Epithelial cell of alveolus of lung (primary cell): ENCODE measurements around the gene NDE1. TPM values are rescaled to one million over a fixed set of nuclear protein-coding genes. Genes with fewer than 3 reads are reported as not detected.

Experiments used
- total RNA-seq: library from RNA; depleted of rRNA; stranded (reverse); fragments of >200 nt; gene quantifications from 2 replicates; pipeline ENCODE4 v1.2.1, GENCODE V29; 2015

NDE1 gene
- total RNA-seq = 34.5 TPM in 2 replicates

GRCh38 chr16:15650019-15650697 lies at the start of gene NDE1:
TSS of gene NDE1 (plus strand) at chr16:15650245. CDS start at chr16:15664779, 14,534 bp downstream.

DNA sequence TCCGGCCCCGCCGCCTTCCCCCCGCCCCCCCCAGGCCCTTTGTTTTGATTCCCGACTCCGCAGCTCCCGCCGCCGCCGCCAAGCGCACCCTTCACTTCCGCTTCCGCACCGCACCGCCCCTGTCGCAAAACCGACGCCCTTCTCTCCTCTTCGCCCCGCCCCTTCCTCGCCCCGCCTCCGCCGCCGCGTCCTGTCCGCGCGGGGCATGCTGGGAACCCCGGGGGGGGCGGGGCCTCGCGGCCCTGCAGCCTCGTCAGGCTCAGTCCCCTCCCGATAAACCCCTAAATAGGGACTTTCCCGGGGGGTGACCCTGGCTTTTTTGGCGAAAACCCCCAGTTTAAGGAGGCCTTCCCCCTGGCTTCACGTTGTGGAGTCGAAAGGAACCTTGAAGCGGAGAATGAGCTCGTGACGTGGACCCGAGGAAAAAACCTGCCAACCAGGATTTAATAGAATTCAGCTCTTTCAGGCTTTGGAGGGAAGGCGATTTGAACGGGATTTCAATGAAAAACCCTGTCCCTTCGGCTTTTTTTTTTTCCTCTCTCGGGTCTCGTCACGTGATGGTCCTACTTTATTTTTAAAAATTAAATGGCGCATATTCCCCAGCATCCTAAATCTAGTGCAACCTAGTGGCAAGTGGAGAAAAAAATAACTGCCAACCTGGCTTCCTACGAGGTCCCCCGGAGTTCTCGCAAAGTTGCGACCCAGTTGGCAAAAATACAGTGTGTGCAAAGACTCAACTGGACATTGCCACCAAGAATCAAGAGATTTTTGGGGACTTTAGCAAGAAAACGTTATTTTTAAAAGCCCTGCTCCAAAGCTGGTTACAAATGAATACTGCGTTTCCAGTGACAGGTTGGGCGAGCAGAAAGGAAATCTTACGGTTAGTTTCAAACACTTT lies 6.7 kb upstream of the NDE1 start, which contains the start of gene MARF1:
Gene MARF1, minus strand, starts transcription at position 107 of the 898 bp plus-strand sequence. CDS start 3,921 bp downstream, outside the sequence.

Other genes starting within 250 kb of the NDE1 start
- 22.5 and 47.7 TPM in 2 replicates for gene BMERB1, start 215.7 kb upstream of the NDE1 start, total RNA-seq
- gene MARF1, start 7.1 kb upstream of the NDE1 start, total RNA-seq = 9.7 and 19.5 TPM in 2 replicates
- gene MYH11, start 206.8 kb downstream of the NDE1 start, total RNA-seq = 0.16 TPM in 1 of 2 replicates, not detected in the other
- gene CEP20, start 238.4 kb downstream of the NDE1 start, total RNA-seq = 38.9 and 73.9 TPM in 2 replicates